ENCODE results near the gene WDTC1.

GRCh38 chr1:27345272-27345671 lies 110.8 kb downstream of the WDTC1 start:
- TF ChIP-seq CTCF (IDR thresholded peaks at IDR 0.05; ENCODE audit: low read length) (no peak), EZH2 (optimal IDR thresholded peaks at IDR 0.05; ENCODE audit: low read depth, low read length) (no peak)

Measured in MM.1S (cell line).